Measurements from ENCODE around the gene CRELD2.

CRELD2 gene

DNA sequence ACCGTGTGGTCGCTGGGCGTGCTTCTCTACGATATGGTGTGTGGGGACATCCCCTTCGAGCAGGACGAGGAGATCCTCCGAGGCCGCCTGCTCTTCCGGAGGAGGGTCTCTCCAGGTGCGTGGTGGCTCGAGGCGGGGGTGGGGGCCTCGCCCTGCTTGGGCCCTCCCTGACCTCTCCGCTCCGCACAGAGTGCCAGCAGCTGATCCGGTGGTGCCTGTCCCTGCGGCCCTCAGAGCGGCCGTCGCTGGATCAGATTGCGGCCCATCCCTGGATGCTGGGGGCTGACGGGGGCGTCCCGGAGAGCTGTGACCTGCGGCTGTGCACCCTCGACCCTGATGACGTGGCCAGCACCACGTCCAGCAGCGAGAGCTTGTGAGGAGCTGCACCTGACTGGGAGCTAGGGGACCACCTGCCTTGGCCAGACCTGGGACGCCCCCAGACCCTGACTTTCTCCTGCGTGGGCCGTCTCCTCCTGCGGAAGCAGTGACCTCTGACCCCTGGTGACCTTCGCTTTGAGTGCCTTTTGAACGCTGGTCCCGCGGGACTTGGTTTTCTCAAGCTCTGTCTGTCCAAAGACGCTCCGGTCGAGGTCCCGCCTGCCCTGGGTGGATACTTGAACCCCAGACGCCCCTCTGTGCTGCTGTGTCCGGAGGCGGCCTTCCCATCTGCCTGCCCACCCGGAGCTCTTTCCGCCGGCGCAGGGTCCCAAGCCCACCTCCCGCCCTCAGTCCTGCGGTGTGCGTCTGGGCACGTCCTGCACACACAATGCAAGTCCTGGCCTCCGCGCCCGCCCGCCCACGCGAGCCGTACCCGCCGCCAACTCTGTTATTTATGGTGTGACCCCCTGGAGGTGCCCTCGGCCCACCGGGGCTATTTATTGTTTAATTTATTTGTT, 44.6 kb downstream of the CRELD2 start:
- CTCF ChIA-PET: no interaction called here
- TF ChIP-seq ZNF621 (tag by site-specific recombination; IDR thresholded peaks at IDR 0.05): 0 out of 2 replicates have a peak, but pooled peaks have one; percentile 13
- no peak for TF ChIP-seq ZNF10 (tag by site-specific recombination; IDR thresholded peaks at IDR 0.05)
- TF ChIP-seq ZFHX2 (tag by site-specific recombination; conservative IDR thresholded peaks at IDR 0.05): peak; percentile 98
- TF ChIP-seq BCL11A (tag by site-specific recombination; IDR thresholded peaks at IDR 0.05; ENCODE audit: low read depth): peak; percentile 90; the same call in 1 of the 2 replicates
- TF ChIP-seq, protein P1, sequence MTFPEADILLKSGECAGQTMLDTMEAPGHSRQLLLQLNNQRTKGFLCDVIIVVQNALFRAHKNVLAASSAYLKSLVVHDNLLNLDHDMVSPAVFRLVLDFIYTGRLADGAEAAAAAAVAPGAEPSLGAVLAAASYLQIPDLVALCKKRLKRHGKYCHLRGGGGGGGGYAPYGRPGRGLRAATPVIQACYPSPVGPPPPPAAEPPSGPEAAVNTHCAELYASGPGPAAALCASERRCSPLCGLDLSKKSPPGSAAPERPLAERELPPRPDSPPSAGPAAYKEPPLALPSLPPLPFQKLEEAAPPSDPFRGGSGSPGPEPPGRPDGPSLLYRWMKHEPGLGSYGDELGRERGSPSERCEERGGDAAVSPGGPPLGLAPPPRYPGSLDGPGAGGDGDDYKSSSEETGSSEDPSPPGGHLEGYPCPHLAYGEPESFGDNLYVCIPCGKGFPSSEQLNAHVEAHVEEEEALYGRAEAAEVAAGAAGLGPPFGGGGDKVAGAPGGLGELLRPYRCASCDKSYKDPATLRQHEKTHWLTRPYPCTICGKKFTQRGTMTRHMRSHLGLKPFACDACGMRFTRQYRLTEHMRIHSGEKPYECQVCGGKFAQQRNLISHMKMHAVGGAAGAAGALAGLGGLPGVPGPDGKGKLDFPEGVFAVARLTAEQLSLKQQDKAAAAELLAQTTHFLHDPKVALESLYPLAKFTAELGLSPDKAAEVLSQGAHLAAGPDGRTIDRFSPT (tag by site-specific recombination; IDR thresholded peaks at IDR 0.05): peak; percentile 49
- TF ChIP-seq, protein P2, sequence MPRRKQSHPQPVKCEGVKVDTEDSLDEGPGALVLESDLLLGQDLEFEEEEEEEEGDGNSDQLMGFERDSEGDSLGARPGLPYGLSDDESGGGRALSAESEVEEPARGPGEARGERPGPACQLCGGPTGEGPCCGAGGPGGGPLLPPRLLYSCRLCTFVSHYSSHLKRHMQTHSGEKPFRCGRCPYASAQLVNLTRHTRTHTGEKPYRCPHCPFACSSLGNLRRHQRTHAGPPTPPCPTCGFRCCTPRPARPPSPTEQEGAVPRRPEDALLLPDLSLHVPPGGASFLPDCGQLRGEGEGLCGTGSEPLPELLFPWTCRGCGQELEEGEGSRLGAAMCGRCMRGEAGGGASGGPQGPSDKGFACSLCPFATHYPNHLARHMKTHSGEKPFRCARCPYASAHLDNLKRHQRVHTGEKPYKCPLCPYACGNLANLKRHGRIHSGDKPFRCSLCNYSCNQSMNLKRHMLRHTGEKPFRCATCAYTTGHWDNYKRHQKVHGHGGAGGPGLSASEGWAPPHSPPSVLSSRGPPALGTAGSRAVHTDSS (tag by site-specific recombination; IDR thresholded peaks at IDR 0.05): no peak
- TF ChIP-seq ZNF580 (tag by site-specific recombination; IDR thresholded peaks at IDR 0.05): no peak
- no peak; the same call in 1 of the 2 replicates for TF ChIP-seq ZNF24 (tag by site-specific recombination; IDR thresholded peaks at IDR 0.05)
- TF ChIP-seq ZNF37A (tag by site-specific recombination; IDR thresholded peaks at IDR 0.05): no peak
- TF ChIP-seq ZNF830 (tag by site-specific recombination; IDR thresholded peaks at IDR 0.05; ENCODE audit: low read depth): no peak
- no peak for TF ChIP-seq ZNF560 (tag by site-specific recombination; IDR thresholded peaks at IDR 0.05; ENCODE audit: borderline replicate concordance)
- no peak for TF ChIP-seq ZNF274 (IDR thresholded peaks at IDR 0.05; ENCODE audit: low read length)
- no peak for TF ChIP-seq ZNF274 (tag by site-specific recombination; IDR thresholded peaks at IDR 0.05; ENCODE audit: borderline replicate concordance)
- no peak for TF ChIP-seq ZNF112 (tag by site-specific recombination; IDR thresholded peaks at IDR 0.05)
- TF ChIP-seq ZNF362 (tag by site-specific recombination; IDR thresholded peaks at IDR 0.05): no peak
- TF ChIP-seq CTCF (tag by site-specific recombination; IDR thresholded peaks at IDR 0.05): no peak
- no peak for TF ChIP-seq ZBTB48 (tag by site-specific recombination; IDR thresholded peaks at IDR 0.05)
- no peak for TF ChIP-seq ZNF202 (tag by site-specific recombination; IDR thresholded peaks at IDR 0.05; ENCODE audit: borderline replicate concordance)
- no peak for TF ChIP-seq ZNF785 (tag by site-specific recombination; IDR thresholded peaks at IDR 0.05)
- peak; percentile 77 for TF ChIP-seq SP2 (tag by site-specific recombination; IDR thresholded peaks at IDR 0.05)
- TF ChIP-seq, protein P3, sequence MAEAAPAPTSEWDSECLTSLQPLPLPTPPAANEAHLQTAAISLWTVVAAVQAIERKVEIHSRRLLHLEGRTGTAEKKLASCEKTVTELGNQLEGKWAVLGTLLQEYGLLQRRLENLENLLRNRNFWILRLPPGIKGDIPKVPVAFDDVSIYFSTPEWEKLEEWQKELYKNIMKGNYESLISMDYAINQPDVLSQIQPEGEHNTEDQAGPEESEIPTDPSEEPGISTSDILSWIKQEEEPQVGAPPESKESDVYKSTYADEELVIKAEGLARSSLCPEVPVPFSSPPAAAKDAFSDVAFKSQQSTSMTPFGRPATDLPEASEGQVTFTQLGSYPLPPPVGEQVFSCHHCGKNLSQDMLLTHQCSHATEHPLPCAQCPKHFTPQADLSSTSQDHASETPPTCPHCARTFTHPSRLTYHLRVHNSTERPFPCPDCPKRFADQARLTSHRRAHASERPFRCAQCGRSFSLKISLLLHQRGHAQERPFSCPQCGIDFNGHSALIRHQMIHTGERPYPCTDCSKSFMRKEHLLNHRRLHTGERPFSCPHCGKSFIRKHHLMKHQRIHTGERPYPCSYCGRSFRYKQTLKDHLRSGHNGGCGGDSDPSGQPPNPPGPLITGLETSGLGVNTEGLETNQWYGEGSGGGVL (tag by site-specific recombination; IDR thresholded peaks at IDR 0.05): no peak
- TF ChIP-seq ZNF350 (tag by site-specific recombination; IDR thresholded peaks at IDR 0.05): no peak
- no peak for TF ChIP-seq ZBTB10 (tag by site-specific recombination; IDR thresholded peaks at IDR 0.05)
- TF ChIP-seq ZNF677 (tag by site-specific recombination; IDR thresholded peaks at IDR 0.05): no peak
- TF ChIP-seq ZSCAN16 (tag by site-specific recombination; IDR thresholded peaks at IDR 0.05): 0 out of 2 replicates have a peak, but pooled peaks have one; percentile 5

More for the DNA sequence above, 44.6 kb downstream of the CRELD2 start:
- Histone ChIP-seq H3K27ac (ENCODE audit: extremely low read depth, low read depth, low read length) (peak overlapping the region; percentile 89), H3K4me3 (ENCODE audit: low read depth, low read length) (peak overlapping the region; percentile 83), H3K36me3 (ENCODE audit: control insufficient read depth in 2 of 2, insufficient read depth in 1 of 2, low read length in 2 of 2) (peaks cover 10 to 41% of the 10 kb centered on the region in 2 experiments), H3K9me3 (ENCODE audit: control insufficient read depth, insufficient read depth, low read depth, low read length) (no peaks in the 10 kb centered on the region), H3K4me1 (ENCODE audit: control insufficient read depth, insufficient read depth, low read length) (peaks cover 12% of the 10 kb centered on the region)
- POLR2A ChIA-PET: interaction anchor here (0.5 to 3.3 kb wide), 13 partner anchors 7 to 368 kb away, joined by 3 to 26 read pairs (median 4); partner anchors contain the start of genes HDAC10 and PLXNB2

Measured in HEK293 (cell line).